ENCODE data around the gene SKAP1. TPM values are rescaled to one million over a fixed set of nuclear protein-coding genes. Genes with fewer than 3 reads are reported as not detected.

SKAP1 gene
- total RNA-seq, 4 donors from 2014 or later, result 1.1 to 12.1 (median 1.8) TPM; not detected in 1

GRCh38 chr17:48314716-48315115, 115.3 kb downstream of the SKAP1 start:
- Histone ChIP-seq H3K27ac (no peak overlapping the region), H3K36me3 (no peaks in the 10 kb centered on the region), H3K4me1 (no peaks in the 10 kb centered on the region), H3K4me3 (no peak overlapping the region), H3K9me3 (no peaks in the 10 kb centered on the region), H3K27me3 (peaks cover 92% of the 10 kb centered on the region)
- no peak for ATAC-seq
- WGBS, 2 donors (ENCODE audit: low coverage in 1 of 2), result 37 to 54% methylated on average over 2 of the region's 2 CpGs
- no peak for TF ChIP-seq POLR2AphosphoS5 (IDR thresholded peaks at IDR 0.05)

GRCh38 chr17:48313096-48313755, 116.8 kb downstream of the SKAP1 start:
- Histone ChIP-seq H3K4me1 (no peaks in the 10 kb centered on the region), H3K27me3 (peaks cover 92% of the 10 kb centered on the region), H3K9me3 (no peaks in the 10 kb centered on the region), H3K36me3 (no peaks in the 10 kb centered on the region), H3K27ac (no peak overlapping the region), H3K4me3 (no peak overlapping the region)
- TF ChIP-seq POLR2A (IDR thresholded peaks at IDR 0.05), result no peak
- TF ChIP-seq CTCF (IDR thresholded peaks at IDR 0.05), result no peak
- TF ChIP-seq POLR2AphosphoS5 (IDR thresholded peaks at IDR 0.05), result no peak
- no peak for TF ChIP-seq EP300 (IDR thresholded peaks at IDR 0.05)
- no peak for ATAC-seq
- WGBS, 2 donors (ENCODE audit: low coverage in 1 of 2), result 52 to 64% methylated on average over 5 to 7 of the region's 8 CpGs

- Histone ChIP-seq H3K4me1 (no peaks in the 10 kb centered on the region), H3K4me3 (no peak overlapping the region), H3K9me3 (no peaks in the 10 kb centered on the region), H3K27ac (no peak overlapping the region), H3K36me3 (no peaks in the 10 kb centered on the region), H3K27me3 (peaks cover 93% of the 10 kb centered on the region)
- no peak for ATAC-seq
- 66 to 75% methylated on average over 3 of the region's 3 CpGs for WGBS, 2 donors (ENCODE audit: low coverage in 1 of 2)
- no peak for TF ChIP-seq EP300 (IDR thresholded peaks at IDR 0.05)
- TF ChIP-seq POLR2AphosphoS5 (IDR thresholded peaks at IDR 0.05), result no peak
- TF ChIP-seq CTCF (IDR thresholded peaks at IDR 0.05), result no peak
- no peak for TF ChIP-seq POLR2A (IDR thresholded peaks at IDR 0.05)
These were observed 118.7 kb downstream of the SKAP1 start for GRCh38 chr17:48311324-48311723.

- Histone ChIP-seq H3K36me3 (no peaks in the 10 kb centered on the region), H3K9me3 (no peaks in the 10 kb centered on the region), H3K27me3 (peaks cover 94% of the 10 kb centered on the region), H3K4me3 (no peak overlapping the region), H3K4me1 (no peaks in the 10 kb centered on the region), H3K27ac (no peak overlapping the region)
- TF ChIP-seq CTCF (IDR thresholded peaks at IDR 0.05), result no peak
- no peak for TF ChIP-seq POLR2AphosphoS5 (IDR thresholded peaks at IDR 0.05)
- no peak for TF ChIP-seq POLR2A (IDR thresholded peaks at IDR 0.05)
- TF ChIP-seq EP300 (IDR thresholded peaks at IDR 0.05), result no peak
- 10 to 24% methylated on average over 7 to 10 of the region's 16 CpGs for WGBS, 2 donors (ENCODE audit: low coverage in 1 of 2)
- ATAC-seq, result no peak
These were observed 119.2 kb downstream of the SKAP1 start for GRCh38 chr17:48310748-48311213.

GRCh38 chr17:48308581-48308980, 121.4 kb downstream of the SKAP1 start:
- ATAC-seq, result no peak
- Histone ChIP-seq H3K9me3 (no peaks in the 10 kb centered on the region), H3K27ac (no peak overlapping the region), H3K36me3 (no peaks in the 10 kb centered on the region), H3K4me3 (no peak overlapping the region), H3K27me3 (peaks cover 96% of the 10 kb centered on the region), H3K4me1 (no peaks in the 10 kb centered on the region)
- no peak for TF ChIP-seq EP300 (IDR thresholded peaks at IDR 0.05)
- no peak for TF ChIP-seq CTCF (IDR thresholded peaks at IDR 0.05)
- TF ChIP-seq POLR2AphosphoS5 (IDR thresholded peaks at IDR 0.05), result no peak
- no peak for TF ChIP-seq POLR2A (IDR thresholded peaks at IDR 0.05)
- WGBS, 2 donors (ENCODE audit: low coverage in 1 of 2), result 43 to 64% methylated on average over 1 of the region's 1 CpG

Measured in gastroesophageal sphincter (tissue), 4 donors.